ENCODE results near the gene CD99L2.

The CD99L2 gene

GRCh38 chrX:150849486-150849885 lies 49.0 kb downstream of the CD99L2 start:
- TF ChIP-seq, protein P1, sequence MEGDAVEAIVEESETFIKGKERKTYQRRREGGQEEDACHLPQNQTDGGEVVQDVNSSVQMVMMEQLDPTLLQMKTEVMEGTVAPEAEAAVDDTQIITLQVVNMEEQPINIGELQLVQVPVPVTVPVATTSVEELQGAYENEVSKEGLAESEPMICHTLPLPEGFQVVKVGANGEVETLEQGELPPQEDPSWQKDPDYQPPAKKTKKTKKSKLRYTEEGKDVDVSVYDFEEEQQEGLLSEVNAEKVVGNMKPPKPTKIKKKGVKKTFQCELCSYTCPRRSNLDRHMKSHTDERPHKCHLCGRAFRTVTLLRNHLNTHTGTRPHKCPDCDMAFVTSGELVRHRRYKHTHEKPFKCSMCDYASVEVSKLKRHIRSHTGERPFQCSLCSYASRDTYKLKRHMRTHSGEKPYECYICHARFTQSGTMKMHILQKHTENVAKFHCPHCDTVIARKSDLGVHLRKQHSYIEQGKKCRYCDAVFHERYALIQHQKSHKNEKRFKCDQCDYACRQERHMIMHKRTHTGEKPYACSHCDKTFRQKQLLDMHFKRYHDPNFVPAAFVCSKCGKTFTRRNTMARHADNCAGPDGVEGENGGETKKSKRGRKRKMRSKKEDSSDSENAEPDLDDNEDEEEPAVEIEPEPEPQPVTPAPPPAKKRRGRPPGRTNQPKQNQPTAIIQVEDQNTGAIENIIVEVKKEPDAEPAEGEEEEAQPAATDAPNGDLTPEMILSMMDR (IDR thresholded peaks at IDR 0.05; ENCODE audit: control insufficient read depth, insufficient read depth, low read depth, low read length, missing control alignments): no peak

DNA sequence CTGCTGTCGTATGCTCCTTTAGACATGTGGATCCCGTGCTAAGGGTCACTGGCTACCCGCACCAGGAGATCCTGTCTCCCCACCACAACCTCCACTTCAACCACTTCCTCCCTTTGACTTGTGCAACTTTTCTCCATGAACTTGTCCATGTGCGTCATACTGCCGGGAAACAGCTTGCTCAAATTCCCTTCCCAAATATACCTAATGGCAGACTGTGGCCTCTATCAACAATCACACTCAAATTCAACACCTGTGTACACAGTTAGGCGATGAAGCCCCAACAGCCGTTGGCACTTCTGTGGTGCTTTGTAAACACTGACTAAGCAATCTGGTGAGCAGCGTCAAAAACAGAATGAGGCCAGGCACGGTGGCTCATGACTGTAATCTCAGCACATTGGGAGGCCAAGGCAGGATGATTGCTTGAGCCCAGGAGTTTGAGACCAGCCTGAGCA lies 49.5 kb downstream of the CD99L2 start:
- TF ChIP-seq, protein P1 (IDR thresholded peaks at IDR 0.05; ENCODE audit: control insufficient read depth, insufficient read depth, low read depth, low read length, missing control alignments): no peak
- H3K4me3 ChIP-seq (ENCODE audit: control insufficient read depth, low read depth, low read length): no peak overlapping the region
- peak; percentile 28 for DNase-seq (ENCODE audit: low read depth)

More at GRCh38 chrX:150849486-150849885, 49.0 kb downstream of the CD99L2 start:
- no peak for DNase-seq (ENCODE audit: low read depth)
- no peak overlapping the region for H3K4me3 ChIP-seq (ENCODE audit: control insufficient read depth, low read depth, low read length)

DNA sequence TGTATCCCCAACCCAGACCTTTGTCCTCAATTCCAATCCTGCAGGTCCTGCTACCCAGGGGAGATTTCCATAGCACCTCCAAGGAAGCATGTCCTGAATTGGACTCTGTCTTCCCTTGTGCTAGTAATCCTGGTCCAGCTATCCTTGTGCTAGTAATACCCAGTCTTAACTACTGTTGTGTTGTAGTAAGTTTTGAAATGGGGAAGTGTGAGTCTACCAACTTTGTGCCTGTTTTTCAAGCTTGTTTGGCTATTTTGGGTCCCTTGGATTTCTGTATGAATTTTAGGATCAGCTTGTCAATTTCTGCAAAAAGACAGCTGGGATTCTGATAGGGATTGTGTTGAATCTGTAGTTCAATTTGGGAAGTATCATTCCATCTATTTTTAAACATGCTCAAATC lies 51.4 kb downstream of the CD99L2 start:
- TF ChIP-seq, protein P1 (IDR thresholded peaks at IDR 0.05; ENCODE audit: control insufficient read depth, insufficient read depth, low read depth, low read length, missing control alignments): no peak
- DNase-seq (ENCODE audit: low read depth): no peak
- H3K4me3 ChIP-seq (ENCODE audit: control insufficient read depth, low read depth, low read length): no peak overlapping the region

- TF ChIP-seq, protein P1 (IDR thresholded peaks at IDR 0.05; ENCODE audit: control insufficient read depth, insufficient read depth, low read depth, low read length, missing control alignments): no peak
- H3K4me3 ChIP-seq (ENCODE audit: control insufficient read depth, low read depth, low read length): no peak overlapping the region
- DNase-seq (ENCODE audit: low read depth): no peak
Measured at GRCh38 chrX:150846130-150846529, 52.3 kb downstream of the CD99L2 start.

GRCh38 chrX:150845091-150845490 lies 53.4 kb downstream of the CD99L2 start:
- TF ChIP-seq, protein P1 (IDR thresholded peaks at IDR 0.05; ENCODE audit: control insufficient read depth, insufficient read depth, low read depth, low read length, missing control alignments): no peak
- DNase-seq (ENCODE audit: low read depth): no peak
- H3K4me3 ChIP-seq (ENCODE audit: control insufficient read depth, low read depth, low read length): no peak overlapping the region

GRCh38 chrX:150844016-150844415 lies 54.5 kb downstream of the CD99L2 start:
- TF ChIP-seq, protein P1 (IDR thresholded peaks at IDR 0.05; ENCODE audit: control insufficient read depth, insufficient read depth, low read depth, low read length, missing control alignments): no peak
- no peak overlapping the region for H3K4me3 ChIP-seq (ENCODE audit: control insufficient read depth, low read depth, low read length)
- no peak for DNase-seq (ENCODE audit: low read depth)

- no peak for DNase-seq (ENCODE audit: low read depth)
- TF ChIP-seq, protein P1 (IDR thresholded peaks at IDR 0.05; ENCODE audit: control insufficient read depth, insufficient read depth, low read depth, low read length, missing control alignments): no peak
- no peak overlapping the region for H3K4me3 ChIP-seq (ENCODE audit: control insufficient read depth, low read depth, low read length)
Measured at GRCh38 chrX:150842198-150842685, 56.2 kb downstream of the CD99L2 start.
